ENCODE measurements around the gene DISC1.

Gene DISC1

GRCh38 chr1:232018231-232019025 is 391.8 kb downstream of the DISC1 start:
- TF ChIP-seq ZBTB7A (IDR thresholded peaks at IDR 0.05; ENCODE audit: low read depth) (no peak), YY1 (IDR thresholded peaks at IDR 0.05; ENCODE audit: low read depth) (no peak), CEBPB (IDR thresholded peaks at IDR 0.05) (no peak), USF1 (IDR thresholded peaks at IDR 0.05) (no peak), NFIC (IDR thresholded peaks at IDR 0.05) (no peak), REST (IDR thresholded peaks at IDR 0.05; ENCODE audit: low read depth) (no peak), TAF1 (IDR thresholded peaks at IDR 0.05; ENCODE audit: low read depth) (no peak), RAD21 (IDR thresholded peaks at IDR 0.05; ENCODE audit: low read depth) (no peak), CREB1 (IDR thresholded peaks at IDR 0.05; ENCODE audit: low read depth) (no peak), EP300 (IDR thresholded peaks at IDR 0.05; ENCODE audit: borderline replicate concordance) (no peak), TEAD4 (IDR thresholded peaks at IDR 0.05) (no peak), EGR1 (IDR thresholded peaks at IDR 0.05) (no peak), FOXM1 (IDR thresholded peaks at IDR 0.05; ENCODE audit: borderline replicate concordance, low read depth) (no peak), TCF12 (IDR thresholded peaks at IDR 0.05; ENCODE audit: low read depth) (no peak), MAX (IDR thresholded peaks at IDR 0.05) (no peak)

GRCh38 chr1:232019026-232019340 is 392.4 kb downstream of the DISC1 start:
- TF ChIP-seq EP300 (IDR thresholded peaks at IDR 0.05; ENCODE audit: borderline replicate concordance) (no peak), CEBPB (IDR thresholded peaks at IDR 0.05) (no peak), CREB1 (IDR thresholded peaks at IDR 0.05; ENCODE audit: low read depth) (no peak), TEAD4 (IDR thresholded peaks at IDR 0.05) (no peak), ZBTB7A (IDR thresholded peaks at IDR 0.05; ENCODE audit: low read depth) (no peak), REST (IDR thresholded peaks at IDR 0.05; ENCODE audit: low read depth) (no peak), FOXM1 (IDR thresholded peaks at IDR 0.05; ENCODE audit: borderline replicate concordance, low read depth) (no peak), EGR1 (IDR thresholded peaks at IDR 0.05) (no peak), USF1 (IDR thresholded peaks at IDR 0.05) (no peak), YY1 (IDR thresholded peaks at IDR 0.05; ENCODE audit: low read depth) (no peak), MAX (IDR thresholded peaks at IDR 0.05) (no peak), TCF12 (IDR thresholded peaks at IDR 0.05; ENCODE audit: low read depth) (no peak), RAD21 (IDR thresholded peaks at IDR 0.05; ENCODE audit: low read depth) (no peak), NFIC (IDR thresholded peaks at IDR 0.05) (no peak), TAF1 (IDR thresholded peaks at IDR 0.05; ENCODE audit: low read depth) (no peak)

- TF ChIP-seq NFIC (IDR thresholded peaks at IDR 0.05), result no peak
- TF ChIP-seq TCF12 (IDR thresholded peaks at IDR 0.05; ENCODE audit: low read depth), result no peak
- TF ChIP-seq CEBPB (IDR thresholded peaks at IDR 0.05), result no peak
- TF ChIP-seq TEAD4 (IDR thresholded peaks at IDR 0.05), result no peak
- no peak for TF ChIP-seq EP300 (IDR thresholded peaks at IDR 0.05; ENCODE audit: borderline replicate concordance)
- TF ChIP-seq USF1 (IDR thresholded peaks at IDR 0.05), result no peak
- TF ChIP-seq MAX (IDR thresholded peaks at IDR 0.05), result no peak
- TF ChIP-seq RAD21 (IDR thresholded peaks at IDR 0.05; ENCODE audit: low read depth), result no peak
- no peak for TF ChIP-seq FOXM1 (IDR thresholded peaks at IDR 0.05; ENCODE audit: borderline replicate concordance, low read depth)
- no peak for TF ChIP-seq TAF1 (IDR thresholded peaks at IDR 0.05; ENCODE audit: low read depth)
- TF ChIP-seq EGR1 (IDR thresholded peaks at IDR 0.05), result no peak
- no peak for TF ChIP-seq YY1 (IDR thresholded peaks at IDR 0.05; ENCODE audit: low read depth)
- TF ChIP-seq REST (IDR thresholded peaks at IDR 0.05; ENCODE audit: low read depth), result no peak
- no peak for TF ChIP-seq CREB1 (IDR thresholded peaks at IDR 0.05; ENCODE audit: low read depth)
- no peak for TF ChIP-seq ZBTB7A (IDR thresholded peaks at IDR 0.05; ENCODE audit: low read depth)
Observed at GRCh38 chr1:232020352-232020751, 393.8 kb downstream of the DISC1 start.

Measured in Ishikawa (cell line).